Subcutaneous abdominal adipose tissue (tissue), 5 donors: Measurements from ENCODE around the gene CYP46A1.
"Not testable (repeated sequence)": the region's sequence is repeated elsewhere in the genome, so short reads cannot be mapped to it uniquely, and the experiment has no call there.

Experiments
- H3K27ac ChIP-seq: one replicate; pipeline ENCODE4 v1.7.0; 2013; ENCODE audit warnings: low read depth, mild to moderate bottlenecking, inconsistent platforms, low read length, moderate library complexity
- H3K27me3 ChIP-seq, 5 donors: one replicate each; pipeline ENCODE4 v1.7.0; 2013; ENCODE audit warnings: low read length in 5 of 5, inconsistent platforms in 1 of 5; ENCODE audit not compliant: control insufficient read depth in 5 of 5, insufficient read depth in 4 of 5
- H3K36me3 ChIP-seq, 5 donors: one replicate each; pipeline ENCODE4 v1.7.0; 2013; ENCODE audit warnings: low read length in 5 of 5; ENCODE audit not compliant: control insufficient read depth in 5 of 5, insufficient read depth in 5 of 5
- H3K4me1 ChIP-seq, 5 donors: one replicate each; pipeline ENCODE4 v1.7.0; 2013; ENCODE audit warnings: low read length in 5 of 5, mild to moderate bottlenecking in 3 of 5, moderate library complexity in 1 of 5; ENCODE audit not compliant: control insufficient read depth in 5 of 5, insufficient read depth in 5 of 5
- H3K4me3 ChIP-seq, 5 donors: one replicate each; pipeline ENCODE4 v1.7.0; 2013; ENCODE audit warnings: low read length in 5 of 5, low read depth in 1 of 5
- H3K9ac ChIP-seq, 5 donors: one replicate each; pipeline ENCODE4 v1.7.0; 2013; ENCODE audit warnings: low read length in 5 of 5, mild to moderate bottlenecking in 4 of 5, moderate library complexity in 3 of 5
- H3K9me3 ChIP-seq, 5 donors: one replicate each; pipeline ENCODE4 v1.7.0; 2013; ENCODE audit warnings: low read length in 5 of 5; ENCODE audit not compliant: control insufficient read depth in 5 of 5
- donor health status: healthy.
- donor health status: healthy.
- donor health status: healthy.
- donor health status: healthy.
- donor health status: healthy.

The CYP46A1 gene

GRCh38 chr14:99755629-99756603 is 71.8 kb downstream of the CYP46A1 start:
- Histone ChIP-seq H3K9ac (peak overlapping the region in 1 of 5 donors; percentile 20), H3K36me3 (no peaks in the 10 kb centered on the region), H3K4me3 (no peak overlapping the region), H3K4me1 (peaks cover 11 to 65% (median 47%) of the 10 kb centered on the region in 5 donors), H3K9me3 (no peaks in the 10 kb centered on the region), H3K27ac (no peak overlapping the region), H3K27me3 (peaks cover 0 to 23% (median 7%) of the 10 kb centered on the region in 5 donors)

GRCh38 chr14:99756796-99757195 is 72.7 kb downstream of the CYP46A1 start:
- Histone ChIP-seq H3K27ac (no peak overlapping the region), H3K36me3 (no peaks in the 10 kb centered on the region), H3K9me3 (no peaks in the 10 kb centered on the region), H3K27me3 (peaks cover 0 to 17% (median 6%) of the 10 kb centered on the region in 5 donors), H3K4me1 (peaks cover 11 to 59% (median 45%) of the 10 kb centered on the region in 5 donors), H3K4me3 (no peak overlapping the region), H3K9ac (no peak overlapping the region)

GRCh38 chr14:99757331-99758070 is 73.4 kb downstream of the CYP46A1 start:
- H3K4me3 ChIP-seq = no peak overlapping the region
- peaks cover 11 to 52% (median 38%) of the 10 kb centered on the region in 5 donors for H3K4me1 ChIP-seq
- no peak overlapping the region for H3K9ac ChIP-seq
- H3K27me3 ChIP-seq = peaks cover 0 to 14% (median 6%) of the 10 kb centered on the region in 5 donors
- H3K27ac ChIP-seq = peak overlapping the region; percentile 35
- H3K9me3 ChIP-seq = no peaks in the 10 kb centered on the region
- H3K36me3 ChIP-seq = no peaks in the 10 kb centered on the region

- Histone ChIP-seq H3K27me3 (peaks cover 0 to 14% (median 6%) of the 10 kb centered on the region in 5 donors), H3K4me1 (peaks cover 10 to 45% (median 33%) of the 10 kb centered on the region in 5 donors), H3K27ac (peak overlapping the region; percentile 35), H3K36me3 (no peaks in the 10 kb centered on the region), H3K4me3 (no peak overlapping the region), H3K9me3 (no peaks in the 10 kb centered on the region), H3K9ac (no peak overlapping the region)
Measured at GRCh38 chr14:99758121-99758821, 74.2 kb downstream of the CYP46A1 start.

GRCh38 chr14:99758872-99759545 is 74.9 kb downstream of the CYP46A1 start:
- peaks cover 8 to 38% (median 30%) of the 10 kb centered on the region in 5 donors for H3K4me1 ChIP-seq

GRCh38 chr14:99759546-99759925 is 75.4 kb downstream of the CYP46A1 start:
- H3K4me3 ChIP-seq = no peak overlapping the region
- H3K4me1 ChIP-seq = peaks cover 8 to 34% (median 30%) of the 10 kb centered on the region in 5 donors

More at GRCh38 chr14:99758872-99759545, 74.9 kb downstream of the CYP46A1 start:
- H3K36me3 ChIP-seq = no peaks in the 10 kb centered on the region
- no peak overlapping the region for H3K4me3 ChIP-seq
- no peak overlapping the region for H3K27ac ChIP-seq
- H3K9ac ChIP-seq = no peak overlapping the region
- peaks cover 0 to 14% (median 0%) of the 10 kb centered on the region in 5 donors for H3K27me3 ChIP-seq
- H3K9me3 ChIP-seq = no peaks in the 10 kb centered on the region

GRCh38 chr14:99760817-99761216 is 76.7 kb downstream of the CYP46A1 start:
- Histone ChIP-seq H3K27ac (no peak overlapping the region), H3K36me3 (no peaks in the 10 kb centered on the region), H3K9ac (no peak overlapping the region), H3K4me1 (peaks cover 6 to 28% (median 21%) of the 10 kb centered on the region in 5 donors), H3K9me3 (no peaks in the 10 kb centered on the region), H3K27me3 (peaks cover 0 to 11% (median 0%) of the 10 kb centered on the region in 5 donors), H3K4me3 (no peak overlapping the region)

More at GRCh38 chr14:99759546-99759925, 75.4 kb downstream of the CYP46A1 start:
- Histone ChIP-seq H3K36me3 (no peaks in the 10 kb centered on the region), H3K9ac (no peak overlapping the region), H3K27ac (no peak overlapping the region), H3K27me3 (peaks cover 0 to 14% (median 0%) of the 10 kb centered on the region in 5 donors), H3K9me3 (no peaks in the 10 kb centered on the region)

GRCh38 chr14:99762911-99763310 is 78.8 kb downstream of the CYP46A1 start:
- H3K4me3 ChIP-seq, H3K36me3 ChIP-seq, H3K27me3 ChIP-seq, H3K9me3 ChIP-seq, H3K9ac ChIP-seq, H3K27ac ChIP-seq: not testable (repeated sequence)
- peaks cover 3 to 27% (median 14%) of the 10 kb centered on the region in 5 donors for H3K4me1 ChIP-seq

GRCh38 chr14:99763527-99764221 is 79.6 kb downstream of the CYP46A1 start:
- Histone ChIP-seq H3K4me1 (peaks cover 2 to 30% (median 16%) of the 10 kb centered on the region in 5 donors), H3K9me3 (no peaks in the 10 kb centered on the region), H3K27me3 (peaks cover 0 to 8% (median 0%) of the 10 kb centered on the region in 5 donors), H3K36me3 (no peaks in the 10 kb centered on the region), H3K27ac (no peak overlapping the region), H3K9ac (no peak overlapping the region), H3K4me3 (no peak overlapping the region)
